Right lobe of liver (tissue), 4 donors: ENCODE measurements around the gene TFEB.

Experiments used
- POLR2A ChIP-seq: fragments of 450-650 bp; IDR thresholded peaks from one replicate; pipeline ENCODE4 v1.6.1; 2017; ENCODE audit warnings: antibody characterized with exemption, mild to moderate bottlenecking
- TF ChIP-seq, protein P1 (sequence below), 4 donors: fragments of 200-600 bp in 3 of 4; fragments of 450-650 bp in 1 of 4; IDR thresholded peaks; one replicate each; pipeline versions ENCODE4 v1.5.1 to v1.8.0; 2016 to 2022; ENCODE audit warnings: antibody characterized with exemption in 4 of 4, mild to moderate bottlenecking in 2 of 4
- donor health status: DM: no; HTN: no; CAD: no.
- donor health status: DM: no; HTN: no; CAD: no.
- donor health status: DM: no; HTN: yes; CAD: no.

DNA sequence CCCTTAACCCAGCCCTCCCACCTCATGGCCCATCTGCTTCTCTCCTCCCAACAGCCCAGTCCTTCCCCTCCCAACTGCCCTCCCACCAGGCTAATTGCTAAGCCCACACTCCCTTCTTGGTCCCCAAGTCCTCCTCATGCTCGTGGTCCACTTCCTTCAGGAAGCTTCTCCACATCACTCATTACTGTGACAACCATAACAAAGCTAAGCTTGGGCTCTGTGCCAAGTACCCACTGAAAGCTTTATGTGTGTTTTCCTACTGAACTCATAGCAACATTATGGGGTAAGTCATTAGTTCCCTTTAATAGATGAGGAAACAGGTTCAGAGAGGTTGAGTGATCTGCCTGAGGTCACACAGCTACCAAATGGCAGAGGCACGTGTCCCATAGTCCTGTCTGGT, 28.1 kb upstream of the TFEB start:
- TF ChIP-seq, protein P1, sequence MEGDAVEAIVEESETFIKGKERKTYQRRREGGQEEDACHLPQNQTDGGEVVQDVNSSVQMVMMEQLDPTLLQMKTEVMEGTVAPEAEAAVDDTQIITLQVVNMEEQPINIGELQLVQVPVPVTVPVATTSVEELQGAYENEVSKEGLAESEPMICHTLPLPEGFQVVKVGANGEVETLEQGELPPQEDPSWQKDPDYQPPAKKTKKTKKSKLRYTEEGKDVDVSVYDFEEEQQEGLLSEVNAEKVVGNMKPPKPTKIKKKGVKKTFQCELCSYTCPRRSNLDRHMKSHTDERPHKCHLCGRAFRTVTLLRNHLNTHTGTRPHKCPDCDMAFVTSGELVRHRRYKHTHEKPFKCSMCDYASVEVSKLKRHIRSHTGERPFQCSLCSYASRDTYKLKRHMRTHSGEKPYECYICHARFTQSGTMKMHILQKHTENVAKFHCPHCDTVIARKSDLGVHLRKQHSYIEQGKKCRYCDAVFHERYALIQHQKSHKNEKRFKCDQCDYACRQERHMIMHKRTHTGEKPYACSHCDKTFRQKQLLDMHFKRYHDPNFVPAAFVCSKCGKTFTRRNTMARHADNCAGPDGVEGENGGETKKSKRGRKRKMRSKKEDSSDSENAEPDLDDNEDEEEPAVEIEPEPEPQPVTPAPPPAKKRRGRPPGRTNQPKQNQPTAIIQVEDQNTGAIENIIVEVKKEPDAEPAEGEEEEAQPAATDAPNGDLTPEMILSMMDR (IDR thresholded peaks at IDR 0.05): no peak
- no peak for TF ChIP-seq POLR2A
